Heart left ventricle (tissue), 16 donors: ENCODE measurements around the gene PEG3. TPM values are rescaled to one million over a fixed set of nuclear protein-coding genes. Genes with fewer than 3 reads are reported as not detected.

Experiments
- ATAC-seq, 4 donors: fragments of 200-7000 bp; cut with Tn5 transposase; one replicate each; pipeline ENCODE4 v1.9.1; 2020 to 2022; ENCODE audit warnings: moderate library complexity in 4 of 4, mild to moderate bottlenecking in 3 of 4, moderate number of reproducible peaks in 1 of 4
- DNase-seq, 5 donors: peaks; one replicate each; pipeline ENCODE4 v3.0.0-alpha.2; 2020
- H3K27ac ChIP-seq, 12 donors: fragments of 200-600 bp; sonication (generic) in 4 of 12; one replicate each; pipeline versions ENCODE4 v1.5.0 to v1.8.0; 2016 to 2022; ENCODE audit warnings: mild to moderate bottlenecking in 2 of 12
- H3K27me3 ChIP-seq, 9 donors: fragments of 200-600 bp; sonication (generic) in 2 of 9; one replicate each; pipeline versions ENCODE4 v1.5.1 to v1.8.0; 2016 to 2022; ENCODE audit warnings: mild to moderate bottlenecking in 3 of 9
- H3K36me3 ChIP-seq, 9 donors: fragments of 200-600 bp; sonication (generic) in 2 of 9; one replicate each; pipeline versions ENCODE4 v1.5.0 to v1.8.0; 2018 to 2022; ENCODE audit warnings: mild to moderate bottlenecking in 2 of 9
- H3K4me1 ChIP-seq, 12 donors: fragments of 200-600 bp; sonication (generic) in 4 of 12; one replicate each; pipeline versions ENCODE4 v1.5.0 to v1.8.0; 2016 to 2022; ENCODE audit warnings: mild to moderate bottlenecking in 3 of 12
- H3K4me3 ChIP-seq, 12 donors: fragments of 200-600 bp; sonication (generic) in 4 of 12; one replicate each; pipeline versions ENCODE4 v1.5.0 to v1.8.0; 2017 to 2022; ENCODE audit warnings: mild to moderate bottlenecking in 9 of 12, moderate library complexity in 4 of 12
- H3K9me3 ChIP-seq, 12 donors: fragments of 200-600 bp; sonication (generic) in 4 of 12; one replicate each; pipeline versions ENCODE4 v1.5.0 to v1.8.0; 2016 to 2022; ENCODE audit warnings: mild to moderate bottlenecking in 1 of 12
- POLR2A ChIP-seq, 2 donors: fragments of 450-650 bp; IDR thresholded peaks; one replicate each; pipeline ENCODE4 v1.6.1; 2017; ENCODE audit warnings: antibody characterized with exemption in 2 of 2, mild to moderate bottlenecking in 2 of 2, moderate library complexity in 2 of 2
- WGBS, 4 donors: extraction: QIAGEN DNeasy Blood & Tissue Kit in 2 of 4; methylation state at CpG; one replicate each; pipeline versions ENCODE4 v1.1.5 to v1.1.7; 2013 to 2018; 5-methylcytosine and 5-hydroxymethylcytosine counted together
- intact Hi-C, 10 donors: fragments of 100-400 bp; cut with DNase I; formaldehyde crosslinking; loops; one replicate each; pipeline versions ENCODE4 v1.11.1 to v1.14.2; 2022
- polyA plus RNA-seq, 2 donors: library from polyadenylated mRNA; stranded (reverse); fragments of 200-250 nt; gene quantifications; one replicate each; pipeline ENCODE4 v1.2.3, GENCODE V29; 2013
- total RNA-seq, 9 donors: library from RNA; depleted of rRNA in 2 of 9; stranded (reverse); fragments of >200 nt in 2 of 9; fragmentation: NEBNext Ultra II Directional in 3 of 9; extraction: Animal tissue kit (Norgen Biotek cat#: 25700) in 3 of 9; gene quantifications; one replicate each; pipeline versions ENCODE4 v1.1.0 to v1.2.4, GENCODE V29; 2016 to 2023
- TF ChIP-seq, protein P1 (sequence below), 12 donors: fragments of 200-600 bp; sonication (generic) in 4 of 12; IDR thresholded peaks; one replicate each; pipeline versions ENCODE4 v1.5.0 to v1.8.0; 2018 to 2022; ENCODE audit warnings: antibody characterized with exemption in 12 of 12, mild to moderate bottlenecking in 5 of 12
- donor health status: ischemic (EF 13 %, LVEDD 7.1; RV severe dilation, severe dysfunction).
- donor health status: healthy with polysubstance abuse.
- donor health status: DM: no; HTN: yes; CAD: no.
- donor health status: DM: no; HTN: no; CAD: no.
- donor health status: ischemic (EF 25% LVEDD 6.9; RV normal size, moderate dysfunction).
- donor health status: ischemic (EF 25% LVEDD 5.7; RV mildly dilated, moderate dysfunction).
- donor health status: healthy.
- donor health status: DM: yes; HTN: yes; CAD: no.
- donor health status: ischemic (EF 35%, LVEDD 5.7; RV mildly dilated, moderate dysfunction).
- donor health status: nonischemic (EF 11% LVEDD 7.7; RV severe dilation, severe dysfunction).
- donor health status: DM: yes; HTN: yes; CAD: no.
- donor health status: PGD.
- donor health status: ischemic (EF 29% LVEDD 5.4; RV normal size, mild dysfunction).
- donor health status: nonischemic (EF 23%, LVEDD 6.1; RV moderate dilation, normal function).

Gene PEG3
- total and polyA plus RNA-seq, 11 donors: 2.1 to 12.6 (median 7.7) TPM

DNA sequence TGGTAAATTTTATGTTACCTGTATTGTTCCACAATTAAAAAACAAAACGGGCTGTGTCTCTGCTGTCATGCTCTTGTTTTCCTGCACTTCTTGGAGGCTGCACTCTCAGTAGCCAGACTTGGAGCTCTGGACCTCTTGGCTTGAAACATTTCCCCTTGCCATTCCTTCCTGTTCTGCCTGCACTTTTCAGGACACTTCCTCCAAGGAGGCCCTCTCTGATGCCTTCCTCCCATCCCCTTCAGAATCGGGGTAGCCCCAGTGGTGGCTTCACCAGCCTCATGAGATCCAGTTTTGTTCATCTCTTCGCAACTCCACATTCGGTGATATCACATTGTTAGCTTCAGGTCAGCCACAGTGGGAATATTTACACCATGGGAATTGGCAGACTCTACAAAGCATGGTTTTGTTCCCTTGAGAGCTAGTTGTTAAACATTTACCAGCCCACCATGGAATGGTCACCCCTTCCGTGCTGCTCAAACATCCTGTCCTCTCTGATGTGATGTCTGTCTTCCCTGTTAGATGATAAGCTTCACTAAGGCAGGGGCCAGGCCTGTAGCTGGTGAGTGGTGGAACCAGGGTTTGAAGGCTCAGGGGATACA, 40.2 kb upstream of the PEG3 start:
- 65 to 83% (median 80%) methylated on average over 5 of the region's 5 CpGs for whole genome bisulfite sequencing, 4 donors
- TF ChIP-seq POLR2A (IDR thresholded peaks at IDR 0.05): no peak
- TF ChIP-seq, protein P1, sequence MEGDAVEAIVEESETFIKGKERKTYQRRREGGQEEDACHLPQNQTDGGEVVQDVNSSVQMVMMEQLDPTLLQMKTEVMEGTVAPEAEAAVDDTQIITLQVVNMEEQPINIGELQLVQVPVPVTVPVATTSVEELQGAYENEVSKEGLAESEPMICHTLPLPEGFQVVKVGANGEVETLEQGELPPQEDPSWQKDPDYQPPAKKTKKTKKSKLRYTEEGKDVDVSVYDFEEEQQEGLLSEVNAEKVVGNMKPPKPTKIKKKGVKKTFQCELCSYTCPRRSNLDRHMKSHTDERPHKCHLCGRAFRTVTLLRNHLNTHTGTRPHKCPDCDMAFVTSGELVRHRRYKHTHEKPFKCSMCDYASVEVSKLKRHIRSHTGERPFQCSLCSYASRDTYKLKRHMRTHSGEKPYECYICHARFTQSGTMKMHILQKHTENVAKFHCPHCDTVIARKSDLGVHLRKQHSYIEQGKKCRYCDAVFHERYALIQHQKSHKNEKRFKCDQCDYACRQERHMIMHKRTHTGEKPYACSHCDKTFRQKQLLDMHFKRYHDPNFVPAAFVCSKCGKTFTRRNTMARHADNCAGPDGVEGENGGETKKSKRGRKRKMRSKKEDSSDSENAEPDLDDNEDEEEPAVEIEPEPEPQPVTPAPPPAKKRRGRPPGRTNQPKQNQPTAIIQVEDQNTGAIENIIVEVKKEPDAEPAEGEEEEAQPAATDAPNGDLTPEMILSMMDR (IDR thresholded peaks at IDR 0.05): no peak
- H3K27me3 ChIP-seq: peaks cover 0 to 15% (median 0%) of the 10 kb centered on the region in 9 donors
- intact Hi-C loops: no loop called here
- DNase-seq: no peak
- H3K4me3 ChIP-seq: no peak overlapping the region
- ATAC-seq: no peak
- H3K36me3 ChIP-seq: no peaks in the 10 kb centered on the region
- H3K4me1 ChIP-seq: no peaks in the 10 kb centered on the region
- H3K9me3 ChIP-seq: peaks cover 0 to 39% (median 0%) of the 10 kb centered on the region in 12 donors
- H3K27ac ChIP-seq: no peak overlapping the region

DNA sequence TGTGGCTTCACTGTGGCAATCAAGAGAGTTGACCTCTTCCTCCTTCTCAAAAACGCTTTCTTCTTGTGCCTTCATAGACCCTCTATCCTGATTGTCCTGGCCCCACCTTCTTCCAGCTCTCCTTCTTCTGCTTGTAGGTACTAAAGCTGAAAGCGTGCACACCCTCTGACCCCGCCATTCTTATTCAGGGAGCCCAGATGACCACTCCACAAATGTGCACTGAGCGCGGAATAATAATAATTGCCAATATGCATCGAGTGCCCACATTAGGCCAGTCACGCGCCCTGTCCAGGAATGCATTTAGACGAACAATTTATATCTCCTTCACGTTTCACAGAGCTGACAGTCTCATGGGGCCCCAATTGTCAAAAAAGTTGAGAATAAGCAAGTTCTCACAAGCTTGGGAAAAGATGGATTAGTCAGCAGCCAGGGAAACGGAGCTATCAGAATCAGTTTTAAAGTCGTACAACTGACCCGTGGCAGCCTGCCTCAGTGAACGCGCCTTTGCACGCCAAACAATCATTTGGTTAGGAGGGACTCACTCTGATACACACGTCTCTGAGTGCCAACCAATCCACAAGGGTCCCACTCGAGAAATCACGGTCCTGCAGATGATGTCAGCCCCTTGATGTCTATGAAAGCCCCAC, 36.7 kb upstream of the PEG3 start:
- intact Hi-C loops: no loop called here
- no peak for ATAC-seq
- TF ChIP-seq POLR2A (IDR thresholded peaks at IDR 0.05): no peak
- TF ChIP-seq, protein P1 (IDR thresholded peaks at IDR 0.05): no peak

DNA sequence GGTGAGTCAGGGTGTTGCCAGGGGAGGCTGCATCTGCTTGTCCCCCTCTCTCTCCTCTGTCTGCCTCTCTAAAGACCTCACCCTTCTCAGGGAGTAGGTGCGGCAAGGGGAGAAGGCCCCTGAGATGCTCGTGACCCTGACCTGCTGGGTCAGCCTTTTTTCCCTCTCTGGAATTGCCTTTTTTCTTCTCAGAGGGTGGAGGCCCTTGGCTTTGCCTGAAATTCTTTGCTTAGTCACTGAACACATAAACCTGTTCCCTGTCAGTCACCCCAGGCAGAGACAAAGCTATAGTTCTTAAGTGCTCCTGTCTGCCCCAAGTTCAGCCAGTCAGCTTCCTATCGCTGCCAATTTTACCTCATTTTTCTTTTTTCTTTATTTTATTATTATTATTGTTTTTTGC, 35.2 kb upstream of the PEG3 start:
- Histone ChIP-seq H3K4me1 (no peaks in the 10 kb centered on the region), H3K9me3 (peaks cover 0 to 19% (median 4%) of the 10 kb centered on the region in 12 donors), H3K4me3 (no peak overlapping the region), H3K36me3 (no peaks in the 10 kb centered on the region), H3K27ac (no peak overlapping the region), H3K27me3 (no peaks in the 10 kb centered on the region)
- intact Hi-C loops: no loop called here
- DNase-seq: no peak
- no peak for ATAC-seq
- WGBS, 4 donors: 67 to 83% (median 74%) methylated on average over 3 of the region's 3 CpGs
- TF ChIP-seq, protein P1 (IDR thresholded peaks at IDR 0.05): no peak
- no peak for TF ChIP-seq POLR2A (IDR thresholded peaks at IDR 0.05)

More for the DNA sequence above, 36.7 kb upstream of the PEG3 start:
- Histone ChIP-seq H3K4me3 (no peak overlapping the region), H3K9me3 (peaks cover 0 to 25% (median 4%) of the 10 kb centered on the region in 12 donors), H3K36me3 (no peaks in the 10 kb centered on the region), H3K27me3 (no peaks in the 10 kb centered on the region), H3K27ac (no peak overlapping the region), H3K4me1 (no peaks in the 10 kb centered on the region)
- WGBS, 4 donors: 71 to 79% (median 75%) methylated on average over 19 of the region's 19 CpGs
- DNase-seq: no peak

DNA sequence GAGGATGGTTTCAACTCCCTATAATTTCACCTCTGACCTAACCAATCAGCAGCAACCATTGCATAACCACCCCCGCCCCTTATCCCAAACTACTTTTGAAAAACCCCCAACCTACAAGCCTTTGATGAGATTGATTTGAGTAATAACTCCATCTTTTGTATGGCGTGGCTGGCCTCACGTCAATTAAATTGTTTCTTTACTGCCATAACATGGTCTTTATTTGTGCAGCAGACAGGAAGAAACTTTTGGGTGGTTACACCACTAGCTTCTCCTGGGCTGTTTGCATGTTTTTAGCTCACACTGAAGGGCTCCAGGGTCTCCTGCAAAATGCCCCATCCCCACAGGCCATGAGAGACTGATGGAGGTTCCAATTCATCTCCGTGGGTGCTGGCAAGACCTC, 34.0 kb upstream of the PEG3 start:
- H3K27me3 ChIP-seq: no peaks in the 10 kb centered on the region
- peaks cover 0 to 15% (median 4%) of the 10 kb centered on the region in 12 donors for H3K9me3 ChIP-seq
- no peak overlapping the region for H3K27ac ChIP-seq
- WGBS, 4 donors: 85 to 88% (median 87%) methylated on average over 4 of the region's 4 CpGs
- H3K36me3 ChIP-seq: no peaks in the 10 kb centered on the region
- TF ChIP-seq, protein P1 (IDR thresholded peaks at IDR 0.05): no peak
- no peak for TF ChIP-seq POLR2A (IDR thresholded peaks at IDR 0.05)
- no peak overlapping the region for H3K4me3 ChIP-seq
- DNase-seq: no peak
- ATAC-seq: no peak
- H3K4me1 ChIP-seq: no peaks in the 10 kb centered on the region
- intact Hi-C loops: no loop called here
